Stimulated activated CD8-positive, alpha-beta memory T cell treated with anti-CD3 and anti-CD28 coated beads, Interleukin-15, amount 100 ng/mL, for 48 hours (primary cell): Measurements from ENCODE around the gene RASA2.
A peak's percentile ranks its signal among the peaks of the same experiment; 100 is the strongest.
"Not testable (repeated sequence)": the region's sequence is repeated elsewhere in the genome, so short reads cannot be mapped to it uniquely, and the experiment has no call there.

Experiments used
- DNase-seq, 2 donors: peaks; one replicate each; pipeline ENCODE4 v3.0.0-alpha.2; 2020; ENCODE audit warnings: low read depth in 2 of 2

The RASA2 gene

DNA sequence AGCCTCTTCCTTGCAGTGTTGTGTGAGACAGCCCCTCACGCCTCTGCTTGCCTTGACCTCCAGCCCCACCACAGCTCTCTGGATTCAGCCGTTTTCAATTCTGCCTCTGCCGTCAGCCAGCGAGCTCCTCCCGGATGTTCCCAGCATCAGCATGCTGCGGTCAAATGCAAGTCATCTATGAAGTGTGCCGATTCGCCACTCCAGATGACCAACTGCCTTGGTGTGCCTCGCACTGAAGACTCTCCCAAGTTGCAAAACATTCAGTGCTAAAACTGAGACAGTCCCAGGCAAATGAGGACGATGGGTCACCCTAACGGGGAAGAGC, 30.6 kb upstream of the RASA2 start:
- no peak for DNase-seq

DNA sequence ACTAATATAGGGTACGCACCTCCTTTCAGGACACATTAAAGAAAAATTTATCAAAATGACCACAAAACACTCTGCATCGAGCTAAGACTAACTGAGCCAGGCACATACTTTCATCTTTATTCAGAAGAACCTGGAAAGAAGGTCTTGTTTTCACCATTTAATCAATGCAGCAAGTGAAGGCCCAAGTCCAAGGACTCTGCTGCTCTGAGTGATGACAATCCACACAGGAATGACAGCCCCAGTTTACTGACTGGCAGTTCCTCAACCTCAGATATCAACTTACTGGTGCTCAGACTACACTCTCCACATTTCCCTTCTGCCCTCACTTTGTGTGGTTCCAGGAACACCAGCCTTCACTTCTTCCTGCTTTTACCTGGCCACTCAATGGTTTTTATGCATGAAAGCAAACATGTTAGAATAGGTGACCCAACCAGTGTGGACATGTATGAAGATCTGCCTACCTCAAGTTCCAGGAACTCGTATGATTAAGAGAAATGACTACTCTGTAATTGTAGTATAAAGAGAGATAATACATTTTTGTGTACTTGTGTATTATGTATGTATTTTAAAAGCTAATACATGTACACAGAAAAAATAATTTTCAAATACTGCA, 29.1 kb upstream of the RASA2 start:
- DNase-seq, result no peak

- DNase-seq, result no peak
Observed at GRCh38 chr3:141459008-141459407, 27.8 kb upstream of the RASA2 start.

GRCh38 chr3:141460097-141460704, 26.6 kb upstream of the RASA2 start:
- DNase-seq, result peak; percentile 75

GRCh38 chr3:141462176-141462859, 24.5 kb upstream of the RASA2 start:
- no peak for DNase-seq

- DNase-seq, result no peak
Observed at GRCh38 chr3:141465221-141465620, 21.6 kb upstream of the RASA2 start.

- no peak for DNase-seq
Observed at GRCh38 chr3:141466633-141467169, 20.1 kb upstream of the RASA2 start.

DNA sequence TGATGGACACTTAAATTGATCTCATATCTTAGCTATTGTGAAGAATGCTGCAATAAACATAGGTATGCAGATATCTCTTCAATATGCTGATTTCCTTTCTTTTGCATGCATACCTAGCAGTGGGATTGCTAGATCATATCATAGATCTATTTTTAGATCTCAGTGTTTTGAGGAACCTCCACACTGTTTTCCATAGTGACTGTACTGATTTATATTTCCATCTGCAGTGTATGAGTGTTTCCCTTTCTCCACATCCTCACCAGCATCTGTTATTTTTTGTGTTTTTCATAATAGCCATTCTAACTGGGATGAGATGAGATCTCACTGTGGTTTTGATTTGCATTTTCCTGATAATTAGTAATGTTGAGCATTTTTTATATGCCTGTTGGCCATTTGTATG, 17.1 kb upstream of the RASA2 start:
- no peak for DNase-seq

GRCh38 chr3:141471160-141471559, 15.7 kb upstream of the RASA2 start:
- no peak for DNase-seq

DNA sequence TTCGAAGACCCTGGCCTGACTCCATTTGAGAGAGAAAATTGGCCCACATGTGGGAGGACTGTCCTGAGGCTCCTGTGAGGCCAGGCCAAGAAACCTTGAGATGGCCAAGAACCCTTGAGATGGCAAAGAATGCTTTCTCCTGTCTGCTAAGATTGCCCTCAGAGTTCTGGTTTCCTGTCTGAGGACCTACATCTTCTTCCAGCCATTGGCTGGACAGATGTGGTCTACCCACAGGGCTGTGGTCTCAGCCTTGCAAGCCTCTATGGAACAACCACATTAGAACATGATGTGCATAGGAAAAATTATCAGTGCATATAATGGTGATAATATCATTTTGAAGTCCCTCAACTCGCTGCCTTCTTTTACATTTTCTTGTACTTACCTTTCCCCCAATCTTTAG, 10.8 kb upstream of the RASA2 start:
- DNase-seq, result peak in 1 of 2 donors; percentile 42

GRCh38 chr3:141477224-141477623, 9.6 kb upstream of the RASA2 start:
- DNase-seq, result no peak

- no peak for DNase-seq
Observed at GRCh38 chr3:141478139-141478538, 8.7 kb upstream of the RASA2 start.

- not testable (repeated sequence) for DNase-seq
Observed at GRCh38 chr3:141478840-141479239, 8.0 kb upstream of the RASA2 start.

GRCh38 chr3:141482245-141482922, 4.4 kb upstream of the RASA2 start:
- no peak for DNase-seq

DNA sequence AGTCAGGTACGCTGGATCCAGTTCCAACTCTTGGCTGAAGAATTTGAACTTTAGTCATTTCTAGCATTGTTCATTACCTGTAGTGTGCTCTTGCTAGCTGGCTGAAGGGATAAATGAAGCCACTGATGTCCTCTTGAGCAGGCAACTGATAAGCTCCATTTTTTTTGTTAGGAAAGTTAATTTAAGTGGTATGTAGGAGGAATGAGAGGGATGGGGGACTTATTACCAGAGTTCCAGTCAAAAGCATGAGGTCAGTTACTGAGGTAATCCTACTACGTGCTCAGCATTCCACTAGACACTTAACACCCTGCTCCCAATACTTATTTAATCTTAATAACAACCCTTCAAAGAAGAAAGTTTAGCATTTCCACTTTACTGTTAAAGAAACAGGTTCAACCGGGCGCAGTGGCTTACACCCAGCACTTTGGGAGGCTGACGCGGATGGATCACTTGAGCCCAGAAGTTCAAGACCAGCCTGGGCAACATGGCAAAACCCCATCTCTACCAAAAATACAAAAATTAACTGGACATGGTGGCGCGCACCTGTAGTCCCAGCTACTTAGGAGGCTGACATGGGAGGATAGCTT, 2.0 kb upstream of the RASA2 start:
- no peak for DNase-seq

DNA sequence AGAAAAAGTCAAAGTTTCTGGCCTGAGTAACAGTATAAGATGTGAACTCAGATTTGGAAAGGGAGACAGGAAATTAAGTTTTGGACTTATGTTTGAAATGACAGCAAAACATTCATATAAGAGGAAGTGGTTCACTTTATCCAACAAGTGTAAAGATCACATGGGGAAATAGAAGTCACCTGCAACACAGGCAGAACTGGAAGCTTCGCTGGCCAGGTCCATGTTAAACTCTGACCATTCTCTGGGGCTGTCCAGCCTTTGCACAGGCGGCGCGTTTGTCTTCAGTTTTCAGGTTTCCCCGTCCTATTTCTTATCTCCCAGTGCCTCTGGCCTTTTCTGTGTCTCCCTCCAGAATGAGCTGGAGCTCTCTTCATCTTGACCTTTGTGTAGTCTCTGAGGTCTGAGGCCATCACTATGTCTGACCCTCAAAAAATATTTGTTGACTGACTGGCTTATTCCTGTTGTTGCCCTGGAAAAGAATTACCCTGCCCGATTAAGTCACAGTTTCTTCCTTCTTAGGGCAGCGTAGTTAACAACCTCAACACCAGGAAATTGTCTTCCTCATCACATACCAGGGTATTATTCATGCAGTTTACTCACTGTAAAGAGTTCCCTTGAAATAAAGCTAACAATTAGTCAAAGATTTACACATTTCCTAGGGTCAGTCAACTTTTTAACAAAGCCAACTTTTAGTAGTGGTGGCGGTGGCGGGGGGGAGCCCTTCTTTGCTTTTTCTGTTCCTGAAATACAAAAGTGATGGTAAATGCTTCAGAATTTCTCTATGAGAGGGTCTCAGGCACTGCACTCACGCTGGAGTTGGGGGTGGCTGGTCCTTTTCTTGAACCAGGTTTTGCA, 959 bp upstream of the RASA2 start:
- DNase-seq, result no peak

DNA sequence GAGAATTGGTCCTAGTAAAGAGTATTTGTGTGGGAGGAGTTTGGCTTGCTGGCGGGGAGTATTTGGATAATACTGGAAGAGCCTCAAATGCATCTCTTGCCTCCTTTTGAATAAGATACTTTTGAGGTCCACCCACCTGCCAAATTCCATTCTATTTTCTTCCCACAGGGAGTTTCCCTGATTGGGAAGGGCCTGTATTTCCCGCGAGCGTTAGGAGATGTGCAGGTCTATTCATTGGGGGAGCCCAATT, 406 bp upstream of the RASA2 start:
- DNase-seq, result no peak

- DNase-seq, result peak; percentile 81
Observed at GRCh38 chr3:141487521-141488252, 860 bp downstream of the RASA2 start.

- no peak for DNase-seq
Observed at GRCh38 chr3:141489203-141489602, 2.4 kb downstream of the RASA2 start.

DNA sequence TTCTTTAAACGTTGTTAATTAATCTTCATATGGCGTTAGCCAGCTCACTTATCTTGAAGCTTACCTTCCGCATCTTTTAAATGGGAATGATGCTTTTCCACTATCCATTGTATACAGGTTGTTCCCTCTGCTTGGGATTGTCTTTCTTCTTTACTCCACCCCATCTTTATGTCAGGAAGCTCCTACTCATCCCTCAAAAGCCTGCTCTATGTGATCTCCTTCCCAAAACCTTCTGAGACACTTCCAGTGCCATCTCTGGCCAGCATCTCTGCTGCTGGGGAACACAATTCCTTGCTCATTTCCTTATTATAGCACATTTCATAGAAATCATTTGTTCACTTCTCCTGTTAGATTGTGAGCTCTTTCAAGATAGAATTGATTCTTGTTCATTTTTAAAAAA, 4.3 kb downstream of the RASA2 start:
- DNase-seq, result no peak

GRCh38 chr3:141491929-141492328, 5.1 kb downstream of the RASA2 start:
- DNase-seq, result no peak
